HepG2 (cell line): Measurements from ENCODE around the gene ZBTB7B. TPM values are rescaled to one million over a fixed set of nuclear protein-coding genes. Genes with fewer than 3 reads are reported as not detected.

Source experiments
- AKNA ChIP-seq: sonication (generic); formaldehyde crosslinking; IDR thresholded peaks from 2 replicates; pipeline ENCODE4 v1.4.0; 2020; ENCODE audit warnings: missing genetic modification reagents, borderline replicate concordance
- CEBPG ChIP-seq: IDR thresholded peaks from 2 replicates; pipeline ENCODE4 v1.6.1; 2016
- ETV6 ChIP-seq: sonication (generic); formaldehyde crosslinking; conservative IDR thresholded peaks from 2 replicates; pipeline ENCODE4 v1.4.0; 2020; ENCODE audit warnings: missing genetic modification reagents
- HMG20B ChIP-seq: conservative IDR thresholded peaks from 2 replicates; pipeline ENCODE4 v1.6.1; 2016; ENCODE audit warnings: missing genetic modification reagents, missing compliant biosample characterization
- MED8 ChIP-seq: sonication (generic); formaldehyde crosslinking; IDR thresholded peaks from 2 replicates; pipeline ENCODE4 v1.8.1; 2023; ENCODE audit warnings: mild to moderate bottlenecking, missing genetic modification reagents; ENCODE audit not compliant: insufficient replicate concordance
- NR2F1 ChIP-seq, 2 experiments: fragments of 450-650 bp in 1 of 2; formaldehyde crosslinking in 1 of 2; IDR thresholded peaks; 2 replicates each; pipeline versions ENCODE4 v1.5.0 to v1.6.1; 2016 to 2020; ENCODE audit warnings: mild to moderate bottlenecking in 1 of 2, missing compliant biosample characterization in 1 of 2, missing genetic modification reagents in 1 of 2, moderate library complexity in 1 of 2
- PPARG ChIP-seq: conservative IDR thresholded peaks from 2 replicates; pipeline ENCODE4 v1.6.1; 2016; ENCODE audit warnings: missing biosample characterization, missing genetic modification reagents
- SMAD1 ChIP-seq: sonication (generic); formaldehyde crosslinking; IDR thresholded peaks from 2 replicates; pipeline ENCODE4 v1.4.0; 2020; ENCODE audit warnings: missing genetic modification reagents, low read depth, mild to moderate bottlenecking, borderline replicate concordance
- TCF12 ChIP-seq, 2 experiments: fragments of 450-650 bp in 1 of 2; sonication (generic) in 1 of 2; formaldehyde crosslinking in 1 of 2; IDR thresholded peaks; 2 replicates each; pipeline versions ENCODE4 v1.6.1 to v1.8.0; 2017 to 2022; ENCODE audit warnings: antibody characterized with exemption in 1 of 2, mild to moderate bottlenecking in 1 of 2, missing genetic modification reagents in 1 of 2, moderate library complexity in 1 of 2
- TRIM24 ChIP-seq: sonication (generic); formaldehyde crosslinking; IDR thresholded peaks from 2 replicates; pipeline ENCODE4 v1.8.0; 2022; ENCODE audit warnings: mild to moderate bottlenecking, missing genetic modification reagents
- ZBTB3 ChIP-seq: sonication (generic); formaldehyde crosslinking; IDR thresholded peaks from 2 replicates; pipeline ENCODE4 v1.4.0; 2020; ENCODE audit warnings: low read depth, mild to moderate bottlenecking, moderate library complexity, missing genetic modification reagents, borderline replicate concordance
- ZFP62 ChIP-seq: sonication (generic); formaldehyde crosslinking; IDR thresholded peaks from 2 replicates; pipeline ENCODE4 v1.4.0; 2020; ENCODE audit warnings: missing genetic modification reagents
- ZNF251 ChIP-seq: sonication (generic); formaldehyde crosslinking; IDR thresholded peaks from 2 replicates; pipeline ENCODE4 v1.9.0; 2021; ENCODE audit warnings: mild to moderate bottlenecking, missing genetic modification reagents
- ZNF296 ChIP-seq: sonication (generic); formaldehyde crosslinking; conservative IDR thresholded peaks from 2 replicates; pipeline ENCODE4 v1.5.0; 2020; ENCODE audit warnings: mild to moderate bottlenecking, missing genetic modification reagents
- ZNF33B ChIP-seq: sonication (generic); formaldehyde crosslinking; IDR thresholded peaks from 2 replicates; pipeline ENCODE4 v1.5.1; 2020; ENCODE audit warnings: mild to moderate bottlenecking, missing genetic modification reagents
- ZNF687 ChIP-seq: sonication (generic); formaldehyde crosslinking; IDR thresholded peaks from 2 replicates; pipeline ENCODE4 v1.5.1; 2020; ENCODE audit warnings: mild to moderate bottlenecking, missing genetic modification reagents, moderate library complexity
- ZNF800 ChIP-seq: sonication (generic); formaldehyde crosslinking; IDR thresholded peaks from 2 replicates; pipeline ENCODE4 v1.4.0; 2020; ENCODE audit warnings: missing genetic modification reagents
- polyA plus RNA-seq, 8 experiments: library from polyadenylated mRNA; depleted of rRNA in 3 of 8; stranded (reverse) in 7 of 8; unstranded in 1 of 8; fragments of >200 nt; fragmentation: Illumina TruSeq in 4 of 8; extraction: Trizol in 4 of 8; gene quantifications; 2 replicates each; pipeline versions ENCODE4 v1.2.1 to v1.2.3, GENCODE V29; 2011 to 2016; ENCODE audit warnings: low read depth in 4 of 8, missing spikeins in 1 of 8, mixed read lengths in 1 of 8; ENCODE audit not compliant: insufficient read depth in 1 of 8
- total RNA-seq, 5 experiments: library from RNA; depleted of rRNA; stranded (reverse); fragments of >200 nt; fragmentation: Illumina TruSeq; extraction: Trizol; gene quantifications; 2 replicates each; pipeline ENCODE4 v1.2.3, GENCODE V29; 2016; ENCODE audit warnings: low read depth in 1 of 5

The ZBTB7B gene
- total and polyA plus RNA-seq, 2 of the 13 experiments (the other 11 are each of a cell fraction or from before 2014, with no cell fraction given): 15.5 to 17.5 TPM

GRCh38 chr1:154972517-154973343, 29.9 kb upstream of the ZBTB7B start (continued):
- no peak for TF ChIP-seq TCF12 (IDR thresholded peaks at IDR 0.05)
- TF ChIP-seq TCF12 (CRISPR knock-in tag; IDR thresholded peaks at IDR 0.05): no peak
- no peak; the same call in 1 of the 2 replicates for TF ChIP-seq ETV6 (CRISPR knock-in tag)
- TF ChIP-seq AKNA (CRISPR knock-in tag): 0 out of 2 replicates have a peak, but pooled peaks have one; percentile 70
- TF ChIP-seq ZFP62: no peak
- TF ChIP-seq SMAD1 (CRISPR knock-in tag): 0 out of 2 replicates have a peak, but pooled peaks have one; percentile 26
- 0 out of 2 replicates have a peak, but pooled peaks have one; percentile 32 for TF ChIP-seq HMG20B (CRISPR knock-in tag)
- peak; percentile 77 for TF ChIP-seq PPARG (CRISPR knock-in tag)
- peak; percentile 71 for TF ChIP-seq ZNF687 (CRISPR knock-in tag)
- TF ChIP-seq ZBTB3 (CRISPR knock-in tag): no peak
- TF ChIP-seq ZNF296 (CRISPR knock-in tag): no peak
- TF ChIP-seq ZNF251 (CRISPR knock-in tag): no peak
- peak; percentile 82 for TF ChIP-seq CEBPG (CRISPR knock-in tag)
- no peak for TF ChIP-seq TRIM24 (CRISPR knock-in tag)
- no peak for TF ChIP-seq MED8 (CRISPR knock-in tag)
- no peak for TF ChIP-seq NR2F1 (CRISPR knock-in tag; IDR thresholded peaks at IDR 0.05)
- TF ChIP-seq ZNF33B (CRISPR knock-in tag): no peak
- TF ChIP-seq ZNF800: peak; percentile 9; the same call in 1 of the 2 replicates
